ENCODE data around the gene PIM3.
A peak's percentile ranks its signal among the peaks of the same experiment; 100 is the strongest.

Gene PIM3

GRCh38 chr22:49929211-49929979 lies 31.2 kb upstream of the PIM3 start:
- peaks cover 11% of the 10 kb centered on the region for H3K27me3 ChIP-seq
- peak overlapping the region; percentile 90 for H3K27ac ChIP-seq
- no peaks in the 10 kb centered on the region for H3K36me3 ChIP-seq
- no peaks in the 10 kb centered on the region for H3K9me3 ChIP-seq
- TF ChIP-seq, protein P1, sequence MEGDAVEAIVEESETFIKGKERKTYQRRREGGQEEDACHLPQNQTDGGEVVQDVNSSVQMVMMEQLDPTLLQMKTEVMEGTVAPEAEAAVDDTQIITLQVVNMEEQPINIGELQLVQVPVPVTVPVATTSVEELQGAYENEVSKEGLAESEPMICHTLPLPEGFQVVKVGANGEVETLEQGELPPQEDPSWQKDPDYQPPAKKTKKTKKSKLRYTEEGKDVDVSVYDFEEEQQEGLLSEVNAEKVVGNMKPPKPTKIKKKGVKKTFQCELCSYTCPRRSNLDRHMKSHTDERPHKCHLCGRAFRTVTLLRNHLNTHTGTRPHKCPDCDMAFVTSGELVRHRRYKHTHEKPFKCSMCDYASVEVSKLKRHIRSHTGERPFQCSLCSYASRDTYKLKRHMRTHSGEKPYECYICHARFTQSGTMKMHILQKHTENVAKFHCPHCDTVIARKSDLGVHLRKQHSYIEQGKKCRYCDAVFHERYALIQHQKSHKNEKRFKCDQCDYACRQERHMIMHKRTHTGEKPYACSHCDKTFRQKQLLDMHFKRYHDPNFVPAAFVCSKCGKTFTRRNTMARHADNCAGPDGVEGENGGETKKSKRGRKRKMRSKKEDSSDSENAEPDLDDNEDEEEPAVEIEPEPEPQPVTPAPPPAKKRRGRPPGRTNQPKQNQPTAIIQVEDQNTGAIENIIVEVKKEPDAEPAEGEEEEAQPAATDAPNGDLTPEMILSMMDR (IDR thresholded peaks at IDR 0.05), result peak; percentile 94
- peak overlapping the region; percentile 4 to 41 for H3K4me3 ChIP-seq (ENCODE audit: low read depth in 1 of 2, low read length in 1 of 2)
- peaks cover 60 to 63% of the 10 kb centered on the region in 2 experiments for H3K4me1 ChIP-seq (ENCODE audit: control insufficient read depth in 1 of 2, insufficient read depth in 1 of 2, low read depth in 1 of 2, low read length in 1 of 2)

GRCh38 chr22:49929994-49930575 lies 30.5 kb upstream of the PIM3 start:
- peak overlapping the region; percentile 4 to 41 for H3K4me3 ChIP-seq (ENCODE audit: low read depth in 1 of 2, low read length in 1 of 2)
- no peaks in the 10 kb centered on the region for H3K36me3 ChIP-seq
- TF ChIP-seq, protein P1 (IDR thresholded peaks at IDR 0.05), result no peak
- H3K27me3 ChIP-seq, result peaks cover 11% of the 10 kb centered on the region
- H3K9me3 ChIP-seq, result no peaks in the 10 kb centered on the region
- peaks cover 61 to 67% of the 10 kb centered on the region in 2 experiments for H3K4me1 ChIP-seq (ENCODE audit: control insufficient read depth in 1 of 2, insufficient read depth in 1 of 2, low read depth in 1 of 2, low read length in 1 of 2)
- peak overlapping the region; percentile 90 for H3K27ac ChIP-seq

DNA sequence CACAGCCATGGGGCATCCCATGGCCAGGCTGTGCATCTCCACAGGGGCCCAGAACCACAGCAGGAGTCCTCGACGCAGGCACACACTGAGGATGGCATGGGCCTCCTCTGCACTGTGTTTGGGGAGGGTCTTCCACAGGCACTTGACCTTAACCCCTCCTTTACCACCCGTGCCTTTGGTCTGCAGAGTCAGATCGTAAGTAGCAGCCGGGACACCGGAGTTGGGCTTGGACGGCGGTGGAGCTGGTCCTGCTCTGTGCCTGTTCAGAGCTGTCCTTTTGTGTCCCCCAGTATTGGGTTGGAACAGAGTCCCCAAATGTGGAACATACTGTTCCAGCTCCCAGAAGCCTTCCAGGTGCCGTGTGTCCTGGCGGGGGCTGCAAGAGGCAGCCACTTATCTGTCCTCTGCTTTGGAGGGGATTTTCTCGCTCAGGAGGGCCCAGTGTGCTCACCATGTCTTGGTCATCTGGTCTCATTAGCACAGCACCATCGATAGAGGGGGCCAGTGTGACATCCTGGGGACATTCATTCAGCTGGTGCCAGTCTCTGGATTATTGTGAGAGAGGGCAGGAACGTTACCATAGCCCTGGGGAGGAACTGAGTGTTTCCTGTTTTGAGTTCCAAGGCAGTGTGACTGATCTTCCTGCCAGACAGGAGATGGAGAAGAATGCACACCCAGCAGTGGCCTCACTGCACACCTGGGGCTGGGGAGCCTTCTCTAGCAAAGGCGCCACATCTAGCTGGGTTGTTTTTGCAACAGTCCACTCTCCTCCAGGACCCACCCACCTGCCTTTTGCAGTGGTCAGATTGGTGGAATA lies 29.8 kb upstream of the PIM3 start:
- Histone ChIP-seq H3K4me3 (ENCODE audit: low read depth in 1 of 2, low read length in 1 of 2) (peak overlapping the region; percentile 29 to 42), H3K27me3 (peaks cover 11% of the 10 kb centered on the region), H3K36me3 (no peaks in the 10 kb centered on the region), H3K4me1 (ENCODE audit: control insufficient read depth in 1 of 2, insufficient read depth in 1 of 2, low read depth in 1 of 2, low read length in 1 of 2) (peaks cover 54 to 61% of the 10 kb centered on the region in 2 experiments), H3K9me3 (no peaks in the 10 kb centered on the region), H3K27ac (peak overlapping the region; percentile 90)
- TF ChIP-seq, protein P1 (IDR thresholded peaks at IDR 0.05), result peak; percentile 78

DNA sequence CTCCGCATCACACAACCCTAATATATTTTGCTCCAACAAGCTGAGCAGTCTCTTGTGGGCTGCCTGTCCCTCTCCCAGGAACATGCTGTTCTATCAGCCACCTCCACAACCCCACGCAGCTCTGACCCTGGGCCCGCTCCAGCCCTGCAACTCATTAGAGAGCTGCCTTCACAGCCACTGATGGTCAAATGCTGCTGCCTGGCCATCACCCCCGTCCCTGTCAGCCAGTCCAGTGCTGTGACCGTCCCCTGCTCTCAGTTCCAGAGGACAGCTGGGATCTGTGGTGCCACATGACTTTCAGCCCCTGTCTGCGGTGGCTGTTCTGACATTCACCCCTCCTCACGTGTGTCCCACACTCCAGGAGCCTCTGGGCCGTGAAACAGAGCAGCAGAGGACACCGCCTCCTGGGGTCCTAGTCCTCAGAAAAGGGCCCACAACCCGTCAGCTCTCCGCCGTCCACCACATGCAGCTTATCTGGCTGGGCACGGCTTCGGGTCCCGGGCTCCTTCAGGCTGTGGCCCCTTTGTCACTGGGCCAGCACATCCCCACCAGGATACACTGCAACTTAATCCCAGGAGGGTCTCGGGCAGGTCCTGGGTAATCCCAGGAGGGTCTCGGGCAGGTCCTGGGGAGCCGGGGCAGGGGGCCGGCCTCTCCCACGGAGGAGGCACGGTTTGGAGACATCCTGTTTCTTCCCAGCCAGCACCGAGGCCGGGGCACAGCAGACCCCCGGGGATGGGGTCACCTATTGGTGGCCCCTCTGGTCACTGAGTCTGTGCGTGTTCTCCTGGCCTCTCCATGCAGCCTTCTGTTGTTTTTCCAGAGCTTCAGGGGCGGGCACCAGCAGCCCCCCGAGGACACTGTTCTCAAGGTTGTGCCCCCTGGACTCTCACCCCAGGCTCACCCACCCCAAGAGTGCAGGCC lies 27.1 kb upstream of the PIM3 start:
- Histone ChIP-seq H3K4me3 (ENCODE audit: low read depth in 1 of 2, low read length in 1 of 2) (peak overlapping the region; percentile 76 to 96), H3K36me3 (no peaks in the 10 kb centered on the region), H3K4me1 (ENCODE audit: control insufficient read depth in 1 of 2, insufficient read depth in 1 of 2, low read depth in 1 of 2, low read length in 1 of 2) (peaks cover 62 to 67% of the 10 kb centered on the region in 2 experiments), H3K9me3 (no peaks in the 10 kb centered on the region), H3K27me3 (peaks cover 16% of the 10 kb centered on the region), H3K27ac (peak overlapping the region; percentile 98)
- TF ChIP-seq, protein P1 (IDR thresholded peaks at IDR 0.05), result no peak

All from neutrophil (primary cell).